ENCODE results near the gene RPL23. TPM values are rescaled to one million over a fixed set of nuclear protein-coding genes. Genes with fewer than 3 reads are reported as not detected.

RPL23 gene
- total and polyA plus RNA-seq, 10 of the 15 experiments (the other 5 are each of a cell fraction or from before 2014, with no cell fraction given): 2,200 to 4,821 (median 3,043) TPM

- ChIA-PET SMC1A (ENCODE audit: uncharacterized antibody, unreplicated experiment) (interaction anchor here (0.7 to 1.2 kb wide), 2 partner anchors 21 to 252 kb away, joined by 3 read pairs; no protein-coding TSS in a partner anchor), CTCF (no interaction called here), POLR2A (no interaction called here), RAD21 (ENCODE audit: unreplicated experiment) (no interaction called here)
- Histone ChIP-seq H3K36me3 (ENCODE audit: control insufficient read depth in 2 of 2, insufficient read depth in 2 of 2, low read length in 1 of 2) (peaks cover 33 to 40% of the 10 kb centered on the region in 2 experiments), H3K27ac (ENCODE audit: control insufficient read depth, insufficient read depth) (no peak overlapping the region), H4K20me1 (ENCODE audit: control insufficient read depth, insufficient read depth) (no peaks in the 10 kb centered on the region; the same call in 1 of the 2 replicates), H3K4me1 (ENCODE audit: control insufficient read depth, insufficient read depth, low read length) (peaks cover under 1% of the 10 kb centered on the region), H3K9me3 (replicated peaks; ENCODE audit: control insufficient read depth, insufficient read depth, low read length) (no peaks in the 10 kb centered on the region; the same call in 2 of the 3 replicates), H3K79me2 (ENCODE audit: control insufficient read depth, insufficient read depth, low read length) (peaks cover 3% of the 10 kb centered on the region), H3K4me3 (no peak overlapping the region), H3K9ac (ENCODE audit: control insufficient read depth, insufficient read depth, low read length) (no peak overlapping the region), H3K4me2 (ENCODE audit: control insufficient read depth, insufficient read depth) (no peak overlapping the region), H2AFZ (ENCODE audit: control insufficient read depth, low read depth, low read length) (no peak overlapping the region), H3K27me3 (replicated peaks in 1 of 2; ENCODE audit: control insufficient read depth in 2 of 2, insufficient read depth in 2 of 2, low read length in 1 of 2) (no peaks in the 10 kb centered on the region)
- intact Hi-C loops (cut with micrococcal nuclease; ENCODE audit: unreplicated experiment) (no loop called here), in situ Hi-C loops (cut with MboI) (no loop called here)
- no peak for FAIRE-seq
- DNase-seq (ENCODE audit: low read depth, low spot score): no peak
- WGBS (ENCODE audit: insufficient coverage, insufficient replicate concordance, low lambda C conversion rate, missing lambda C conversion rate): 65% methylated on average over 4 of the region's 4 CpGs
- no peak for ATAC-seq
- TSS peak; percentile 32 for BruUV-seq (replicated peaks)
- TF ChIP-seq MTA2 (IDR thresholded peaks at IDR 0.05; ENCODE audit: low read depth) (no peak), HDAC6 (IDR thresholded peaks at IDR 0.05; ENCODE audit: unreplicated experiment) (no peak)
- TF ChIP-seq, protein P1, sequence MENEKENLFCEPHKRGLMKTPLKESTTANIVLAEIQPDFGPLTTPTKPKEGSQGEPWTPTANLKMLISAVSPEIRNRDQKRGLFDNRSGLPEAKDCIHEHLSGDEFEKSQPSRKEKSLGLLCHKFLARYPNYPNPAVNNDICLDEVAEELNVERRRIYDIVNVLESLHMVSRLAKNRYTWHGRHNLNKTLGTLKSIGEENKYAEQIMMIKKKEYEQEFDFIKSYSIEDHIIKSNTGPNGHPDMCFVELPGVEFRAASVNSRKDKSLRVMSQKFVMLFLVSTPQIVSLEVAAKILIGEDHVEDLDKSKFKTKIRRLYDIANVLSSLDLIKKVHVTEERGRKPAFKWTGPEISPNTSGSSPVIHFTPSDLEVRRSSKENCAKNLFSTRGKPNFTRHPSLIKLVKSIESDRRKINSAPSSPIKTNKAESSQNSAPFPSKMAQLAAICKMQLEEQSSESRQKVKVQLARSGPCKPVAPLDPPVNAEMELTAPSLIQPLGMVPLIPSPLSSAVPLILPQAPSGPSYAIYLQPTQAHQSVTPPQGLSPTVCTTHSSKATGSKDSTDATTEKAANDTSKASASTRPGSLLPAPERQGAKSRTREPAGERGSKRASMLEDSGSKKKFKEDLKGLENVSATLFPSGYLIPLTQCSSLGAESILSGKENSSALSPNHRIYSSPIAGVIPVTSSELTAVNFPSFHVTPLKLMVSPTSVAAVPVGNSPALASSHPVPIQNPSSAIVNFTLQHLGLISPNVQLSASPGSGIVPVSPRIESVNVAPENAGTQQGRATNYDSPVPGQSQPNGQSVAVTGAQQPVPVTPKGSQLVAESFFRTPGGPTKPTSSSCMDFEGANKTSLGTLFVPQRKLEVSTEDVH (IDR thresholded peaks at IDR 0.05; ENCODE audit: low read depth, partially characterized antibody): no peak
These were observed 38.6 kb upstream of the RPL23 start for GRCh38 chr17:38892083-38892482.

DNA sequence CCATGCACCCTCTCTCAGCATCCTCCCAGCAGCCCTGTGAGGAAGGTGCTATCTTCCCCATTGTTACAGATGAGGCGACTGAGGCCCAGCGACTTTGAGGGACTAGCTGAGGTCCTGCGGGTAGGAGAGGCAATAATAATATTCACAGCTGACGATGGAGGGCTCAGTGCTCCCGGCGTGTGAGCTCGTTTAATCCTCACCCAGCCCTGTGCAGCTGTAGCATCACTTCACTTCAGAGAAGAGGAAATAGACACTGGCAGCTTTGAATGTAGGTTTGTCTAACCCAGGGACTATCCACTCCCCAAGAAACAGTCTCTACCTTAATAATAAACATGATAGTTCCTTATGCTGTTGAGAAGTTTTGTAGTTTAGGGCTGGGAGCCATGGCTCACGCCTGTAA lies 37.9 kb upstream of the RPL23 start:
- intact Hi-C loops (cut with micrococcal nuclease; ENCODE audit: unreplicated experiment) (no loop called here), in situ Hi-C loops (cut with MboI) (no loop called here)
- H3K79me2 ChIP-seq (ENCODE audit: control insufficient read depth, insufficient read depth, low read length): peaks cover 4% of the 10 kb centered on the region
- no peak overlapping the region for H3K27ac ChIP-seq (ENCODE audit: control insufficient read depth, insufficient read depth)
- FAIRE-seq (no peak), ATAC-seq (no peak), DNase-seq (ENCODE audit: low read depth, low spot score) (no peak)
- no peak overlapping the region for H3K4me2 ChIP-seq (ENCODE audit: control insufficient read depth, insufficient read depth)
- H3K9ac ChIP-seq (ENCODE audit: control insufficient read depth, insufficient read depth, low read length): no peak overlapping the region
- BruUV-seq (replicated peaks): no TSS peak
- no peak for TF ChIP-seq CUX1 (IDR thresholded peaks at IDR 0.05; ENCODE audit: insufficient replicate concordance, low read depth, low read length)
- TF ChIP-seq PML (IDR thresholded peaks at IDR 0.05; ENCODE audit: low read length): no peak
- H3K4me1 ChIP-seq (ENCODE audit: control insufficient read depth, insufficient read depth, low read length): no peaks in the 10 kb centered on the region
- H4K20me1 ChIP-seq (ENCODE audit: control insufficient read depth, insufficient read depth): no peaks in the 10 kb centered on the region; the same call in 1 of the 2 replicates
- peaks cover 29 to 40% of the 10 kb centered on the region in 2 experiments for H3K36me3 ChIP-seq (ENCODE audit: control insufficient read depth in 2 of 2, insufficient read depth in 2 of 2, low read length in 1 of 2)
- ChIA-PET POLR2A (no interaction called here), RAD21 (ENCODE audit: unreplicated experiment) (no interaction called here), CTCF (no interaction called here), SMC1A (ENCODE audit: uncharacterized antibody, unreplicated experiment) (interaction anchor here (0.7 to 1.2 kb wide), 2 partner anchors 20 to 251 kb away, joined by 3 read pairs; no protein-coding TSS in a partner anchor)
- H3K27me3 ChIP-seq (replicated peaks in 1 of 2; ENCODE audit: control insufficient read depth in 2 of 2, insufficient read depth in 2 of 2, low read length in 1 of 2): no peaks in the 10 kb centered on the region
- H3K4me3 ChIP-seq: no peak overlapping the region
- H3K9me3 ChIP-seq (replicated peaks; ENCODE audit: control insufficient read depth, insufficient read depth, low read length): no peaks in the 10 kb centered on the region; the same call in 2 of the 3 replicates
- 66% methylated on average over 8 of the region's 8 CpGs for WGBS (ENCODE audit: insufficient coverage, insufficient replicate concordance, low lambda C conversion rate, missing lambda C conversion rate)
- H2AFZ ChIP-seq (ENCODE audit: control insufficient read depth, low read depth, low read length): no peak overlapping the region

Data from GM12878 (cell line).